Nephron progenitor cell (in vitro differentiated cells): Measurements from ENCODE around the gene NAA40.

Experiments used
- DNase-seq: peaks from one replicate; pipeline ENCODE4 v3.0.0; 2021
- H3K27ac Mint-ChIP-seq: 2 replicates; pipeline ENCODE4 v1.8.0; 2021; ENCODE audit warnings: mild to moderate bottlenecking, moderate library complexity, mixed read lengths
- H3K27me3 Mint-ChIP-seq: 2 replicates; pipeline ENCODE4 v1.8.0; 2021; ENCODE audit warnings: mild to moderate bottlenecking, low read depth, mixed read lengths; ENCODE audit not compliant: poor library complexity
- H3K36me3 Mint-ChIP-seq: 2 replicates; pipeline ENCODE4 v1.8.0; 2021; ENCODE audit warnings: low read depth, mixed read lengths
- H3K4me1 Mint-ChIP-seq: 2 replicates; pipeline ENCODE4 v1.8.0; 2021; ENCODE audit warnings: mixed read lengths
- H3K4me3 Mint-ChIP-seq: 2 replicates; pipeline ENCODE4 v1.8.0; 2021; ENCODE audit warnings: mild to moderate bottlenecking, moderate library complexity, mixed read lengths
- H3K9me3 Mint-ChIP-seq: 2 replicates; pipeline ENCODE4 v1.8.0; 2021; ENCODE audit warnings: mild to moderate bottlenecking, moderate library complexity, mixed read lengths
- TF ChIP-seq, protein P1 (sequence below): fragments of 200-600 bp; sonication (generic); IDR thresholded peaks from 2 replicates; pipeline ENCODE4 v1.5.0; 2021; ENCODE audit warnings: antibody characterized with exemption

The NAA40 gene

DNA sequence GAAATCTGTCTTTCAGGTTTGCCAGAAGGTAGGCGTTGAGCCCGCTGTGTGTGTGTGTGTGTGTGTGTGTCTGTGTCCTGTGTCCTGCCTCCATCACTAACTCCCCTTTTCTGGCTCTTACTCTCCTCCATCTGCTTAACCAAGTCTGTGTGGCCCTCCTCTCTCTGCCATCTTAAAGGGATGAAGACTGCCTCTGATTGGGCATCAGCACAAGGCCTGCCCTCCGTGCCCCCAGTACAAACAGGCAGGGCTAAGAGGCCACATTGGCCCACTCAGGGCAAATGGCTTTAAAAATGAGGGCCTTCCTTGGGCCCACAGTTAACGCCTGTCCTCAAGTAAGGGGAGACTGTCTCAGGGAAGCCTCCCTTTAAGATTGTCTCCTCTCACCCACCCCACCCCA, 32.7 kb upstream of the NAA40 start:
- H3K27ac Mint-ChIP-seq, result peak overlapping the region; percentile 28
- TF ChIP-seq, protein P1, sequence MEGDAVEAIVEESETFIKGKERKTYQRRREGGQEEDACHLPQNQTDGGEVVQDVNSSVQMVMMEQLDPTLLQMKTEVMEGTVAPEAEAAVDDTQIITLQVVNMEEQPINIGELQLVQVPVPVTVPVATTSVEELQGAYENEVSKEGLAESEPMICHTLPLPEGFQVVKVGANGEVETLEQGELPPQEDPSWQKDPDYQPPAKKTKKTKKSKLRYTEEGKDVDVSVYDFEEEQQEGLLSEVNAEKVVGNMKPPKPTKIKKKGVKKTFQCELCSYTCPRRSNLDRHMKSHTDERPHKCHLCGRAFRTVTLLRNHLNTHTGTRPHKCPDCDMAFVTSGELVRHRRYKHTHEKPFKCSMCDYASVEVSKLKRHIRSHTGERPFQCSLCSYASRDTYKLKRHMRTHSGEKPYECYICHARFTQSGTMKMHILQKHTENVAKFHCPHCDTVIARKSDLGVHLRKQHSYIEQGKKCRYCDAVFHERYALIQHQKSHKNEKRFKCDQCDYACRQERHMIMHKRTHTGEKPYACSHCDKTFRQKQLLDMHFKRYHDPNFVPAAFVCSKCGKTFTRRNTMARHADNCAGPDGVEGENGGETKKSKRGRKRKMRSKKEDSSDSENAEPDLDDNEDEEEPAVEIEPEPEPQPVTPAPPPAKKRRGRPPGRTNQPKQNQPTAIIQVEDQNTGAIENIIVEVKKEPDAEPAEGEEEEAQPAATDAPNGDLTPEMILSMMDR, result no peak
- H3K4me1 Mint-ChIP-seq, result peaks cover 58% of the 10 kb centered on the region
- H3K9me3 Mint-ChIP-seq, result no peaks in the 10 kb centered on the region
- no peak for DNase-seq
- H3K4me3 Mint-ChIP-seq, result no peak overlapping the region
- peaks cover 7% of the 10 kb centered on the region for H3K27me3 Mint-ChIP-seq
- peaks cover 20% of the 10 kb centered on the region for H3K36me3 Mint-ChIP-seq

DNA sequence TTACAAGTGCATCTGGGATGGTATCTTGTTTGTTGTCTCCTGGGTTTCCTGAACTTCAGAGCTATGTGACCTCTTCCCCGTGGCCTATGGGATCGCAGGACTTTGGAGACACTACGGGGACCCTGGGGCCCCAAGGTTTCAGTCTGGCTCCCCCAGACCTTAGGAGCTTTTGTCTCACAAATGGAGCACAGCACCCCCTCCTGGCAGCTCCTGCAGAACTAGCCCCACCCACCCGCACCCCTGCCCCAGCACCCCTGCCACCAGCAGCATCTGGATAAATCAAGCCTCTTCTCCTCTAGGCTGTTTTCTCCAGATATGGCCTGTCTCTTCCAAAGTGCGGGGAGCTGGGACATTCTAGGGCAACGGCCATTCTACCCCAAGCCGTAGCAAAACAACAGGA, 32.2 kb upstream of the NAA40 start:
- Mint-ChIP-seq H3K27me3 (peaks cover 5% of the 10 kb centered on the region), H3K9me3 (no peaks in the 10 kb centered on the region), H3K27ac (no peak overlapping the region), H3K4me3 (no peak overlapping the region), H3K4me1 (peaks cover 63% of the 10 kb centered on the region), H3K36me3 (peaks cover 15% of the 10 kb centered on the region)
- peak; percentile 33 for DNase-seq
- TF ChIP-seq, protein P1, result no peak

DNA sequence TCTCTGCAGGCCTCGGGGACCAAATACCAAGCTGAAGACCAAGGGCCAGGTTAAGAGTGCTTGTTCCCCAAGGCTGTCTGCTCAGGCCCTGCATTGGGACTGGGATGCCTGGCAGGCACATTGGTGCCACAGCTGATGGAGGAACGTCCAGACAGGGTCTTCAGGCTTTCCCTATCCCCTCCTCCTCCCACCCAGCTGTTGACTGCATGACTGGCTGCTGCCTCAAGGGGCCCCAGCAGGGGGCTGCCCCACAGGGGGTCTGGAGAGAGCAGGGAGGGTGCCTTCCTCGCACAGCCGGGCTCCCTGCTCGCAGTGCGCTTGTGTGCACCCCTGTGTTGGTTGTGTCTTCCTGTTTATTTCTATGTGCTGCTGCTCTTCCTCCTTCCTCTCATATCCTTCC, 31.7 kb upstream of the NAA40 start:
- Mint-ChIP-seq H3K36me3 (peaks cover 11% of the 10 kb centered on the region), H3K4me1 (peaks cover 66% of the 10 kb centered on the region), H3K27ac (no peak overlapping the region), H3K9me3 (no peaks in the 10 kb centered on the region), H3K4me3 (no peak overlapping the region), H3K27me3 (peaks cover 3% of the 10 kb centered on the region)
- peak; percentile 32 for DNase-seq
- TF ChIP-seq, protein P1, result no peak

DNA sequence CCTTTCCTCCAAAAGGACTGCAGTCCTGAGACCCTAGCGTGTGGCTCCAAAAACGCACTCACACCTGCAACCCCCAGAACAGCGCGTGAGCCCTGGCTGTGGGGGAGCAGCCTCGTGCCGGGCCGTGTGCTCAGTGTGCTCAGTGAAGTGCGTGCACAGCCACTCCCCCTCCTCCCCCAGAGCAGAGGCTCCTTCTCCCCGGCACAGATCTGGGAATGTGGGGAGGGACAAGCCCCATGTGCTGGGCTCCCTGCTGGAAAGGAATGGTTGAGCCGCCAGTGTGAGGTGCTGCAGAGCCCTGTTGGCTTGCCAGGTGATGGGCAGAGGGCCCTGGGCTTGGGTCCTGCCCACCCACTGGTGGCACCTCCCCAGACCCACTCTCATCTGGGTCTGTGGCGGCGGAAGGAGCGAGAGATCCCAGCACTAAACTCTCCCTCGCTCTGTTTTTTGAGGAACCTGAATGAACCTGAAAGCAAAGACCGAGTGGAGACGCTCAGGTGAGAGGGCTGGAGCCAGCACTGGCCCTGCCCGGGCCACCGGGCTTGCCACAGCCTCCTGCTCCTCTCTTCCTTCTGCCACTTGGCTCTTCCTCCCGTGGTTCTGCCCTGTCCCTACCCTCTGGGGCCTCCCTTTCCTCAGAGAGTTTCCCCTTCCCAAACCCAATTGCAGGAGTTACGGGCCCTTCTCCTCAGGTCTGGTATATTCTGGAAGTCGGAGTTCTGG, 30.8 kb upstream of the NAA40 start:
- H3K9me3 Mint-ChIP-seq, result no peaks in the 10 kb centered on the region

DNA sequence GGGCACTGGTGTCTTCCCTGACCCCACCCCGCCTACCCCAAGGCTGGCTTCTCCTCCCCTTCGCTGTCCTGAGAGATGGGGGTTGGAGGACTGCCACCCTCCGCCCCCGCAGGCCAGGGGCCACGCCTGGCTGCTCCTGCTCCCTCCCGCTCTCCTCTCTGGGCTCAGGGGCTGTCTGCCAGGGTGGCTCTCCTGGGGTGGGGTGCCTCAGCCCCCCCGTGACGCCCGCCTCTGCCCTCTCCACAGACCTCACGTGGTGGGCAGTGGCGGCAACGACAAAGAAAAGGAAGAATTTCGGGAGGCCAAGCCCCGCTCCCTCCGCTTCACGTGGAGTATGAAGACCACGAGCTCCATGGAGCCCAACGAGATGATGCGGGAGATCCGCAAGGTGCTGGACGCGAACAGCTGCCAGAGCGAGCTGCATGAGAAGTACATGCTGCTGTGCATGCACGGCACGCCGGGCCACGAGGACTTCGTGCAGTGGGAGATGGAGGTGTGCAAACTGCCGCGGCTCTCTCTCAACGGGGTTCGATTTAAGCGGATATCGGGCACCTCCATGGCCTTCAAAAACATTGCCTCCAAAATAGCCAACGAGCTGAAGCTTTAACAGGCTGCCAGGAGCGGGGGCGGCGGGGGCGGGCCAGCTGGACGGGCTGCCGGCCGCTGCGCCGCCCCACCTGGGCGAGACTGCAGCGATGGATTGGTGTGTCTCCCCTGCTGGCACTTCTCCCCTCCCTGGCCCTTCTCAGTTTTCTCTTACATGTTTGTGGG, 30.0 kb upstream of the NAA40 start:
- peaks cover 13% of the 10 kb centered on the region for H3K36me3 Mint-ChIP-seq
- H3K9me3 Mint-ChIP-seq, result no peaks in the 10 kb centered on the region
- H3K27me3 Mint-ChIP-seq, result peaks cover 3% of the 10 kb centered on the region
- TF ChIP-seq, protein P1, result no peak
- H3K4me3 Mint-ChIP-seq, result peak overlapping the region; percentile 63
- peaks cover 78% of the 10 kb centered on the region for H3K4me1 Mint-ChIP-seq
- H3K27ac Mint-ChIP-seq, result peak overlapping the region; percentile 93
- DNase-seq, result peak; percentile 41

More for the DNA sequence above, 30.8 kb upstream of the NAA40 start:
- H3K36me3 Mint-ChIP-seq, result peaks cover 17% of the 10 kb centered on the region
- peak; percentile 50 for DNase-seq
- H3K27me3 Mint-ChIP-seq, result peaks cover 3% of the 10 kb centered on the region
- peaks cover 74% of the 10 kb centered on the region for H3K4me1 Mint-ChIP-seq
- peak overlapping the region; percentile 55 for H3K4me3 Mint-ChIP-seq
- peak overlapping the region; percentile 68 for H3K27ac Mint-ChIP-seq
- TF ChIP-seq, protein P1, result no peak
